Keratinocyte (primary cell): Measurements from ENCODE around the gene RANGRF.
"Not testable (repeated sequence)": the region's sequence is repeated elsewhere in the genome, so short reads cannot be mapped to it uniquely, and the experiment has no call there.

Source experiments
- EZH2 ChIP-seq: IDR thresholded peaks from one replicate; pipeline ENCODE4 v1.6.1; 2012; ENCODE audit warnings: inconsistent platforms, mild to moderate bottlenecking, low read length, moderate library complexity
- TF ChIP-seq, protein P1 (sequence below), 3 experiments: IDR thresholded peaks in 1 of 3; conservative IDR thresholded peaks in 1 of 3; optimal IDR thresholded peaks in 1 of 3; 2 replicates in 2 of 3; 3 replicates in 1 of 3; pipeline versions ENCODE3 to v1.5.1; 2011; ENCODE audit warnings: low read length in 3 of 3, mild to moderate bottlenecking in 3 of 3, moderate library complexity in 2 of 3, control low read depth in 1 of 3, inconsistent platforms in 1 of 3; ENCODE audit not compliant: insufficient read depth in 2 of 3; ENCODE audit errors: extremely low read depth in 1 of 3

DNA sequence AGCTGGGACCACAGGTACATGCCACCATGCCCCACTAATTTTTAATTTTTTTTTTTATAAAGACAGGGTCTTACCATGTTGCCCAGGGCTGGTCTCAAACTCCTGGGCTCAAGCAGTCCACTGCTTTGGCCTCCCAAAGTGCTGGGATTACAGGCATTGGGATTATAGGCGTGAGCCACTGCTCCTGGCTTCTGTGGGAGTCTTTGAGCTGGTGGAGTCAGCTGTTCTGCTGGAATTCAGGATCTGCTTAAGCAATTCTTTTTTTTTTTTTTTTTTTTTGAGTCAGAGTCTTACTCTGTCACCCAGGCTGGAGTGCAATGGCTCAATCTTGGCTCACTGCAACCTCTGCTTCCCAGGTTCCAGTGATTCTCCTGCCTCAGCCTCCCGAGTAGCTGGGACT is 37.1 kb upstream of the RANGRF start:
- TF ChIP-seq, protein P1, sequence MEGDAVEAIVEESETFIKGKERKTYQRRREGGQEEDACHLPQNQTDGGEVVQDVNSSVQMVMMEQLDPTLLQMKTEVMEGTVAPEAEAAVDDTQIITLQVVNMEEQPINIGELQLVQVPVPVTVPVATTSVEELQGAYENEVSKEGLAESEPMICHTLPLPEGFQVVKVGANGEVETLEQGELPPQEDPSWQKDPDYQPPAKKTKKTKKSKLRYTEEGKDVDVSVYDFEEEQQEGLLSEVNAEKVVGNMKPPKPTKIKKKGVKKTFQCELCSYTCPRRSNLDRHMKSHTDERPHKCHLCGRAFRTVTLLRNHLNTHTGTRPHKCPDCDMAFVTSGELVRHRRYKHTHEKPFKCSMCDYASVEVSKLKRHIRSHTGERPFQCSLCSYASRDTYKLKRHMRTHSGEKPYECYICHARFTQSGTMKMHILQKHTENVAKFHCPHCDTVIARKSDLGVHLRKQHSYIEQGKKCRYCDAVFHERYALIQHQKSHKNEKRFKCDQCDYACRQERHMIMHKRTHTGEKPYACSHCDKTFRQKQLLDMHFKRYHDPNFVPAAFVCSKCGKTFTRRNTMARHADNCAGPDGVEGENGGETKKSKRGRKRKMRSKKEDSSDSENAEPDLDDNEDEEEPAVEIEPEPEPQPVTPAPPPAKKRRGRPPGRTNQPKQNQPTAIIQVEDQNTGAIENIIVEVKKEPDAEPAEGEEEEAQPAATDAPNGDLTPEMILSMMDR (optimal IDR thresholded peaks at IDR 0.05 in 1 of 3, IDR thresholded peaks at IDR 0.05 in 1 of 3, conservative IDR thresholded peaks at IDR 0.05 in 1 of 3; ENCODE audit: extremely low read depth in 1 of 3, insufficient read depth in 2 of 3, low read length in 3 of 3) = not testable (repeated sequence)
- TF ChIP-seq EZH2 = not testable (repeated sequence)
